ENCODE results near the gene PDS5B.

PDS5B gene

GRCh38 chr13:32592082-32592481 is 5.8 kb downstream of the PDS5B start:
- no peaks in the 10 kb centered on the region for H3K36me3 ChIP-seq (ENCODE audit: control insufficient read depth, insufficient read depth, low read length)
- H3K9me3 ChIP-seq (ENCODE audit: control insufficient read depth, low read length): no peaks in the 10 kb centered on the region
- H3K27me3 ChIP-seq (ENCODE audit: control insufficient read depth, insufficient read depth, low read length): no peaks in the 10 kb centered on the region
- H3K4me1 ChIP-seq (ENCODE audit: control insufficient read depth, insufficient read depth, low read length): peaks cover 5% of the 10 kb centered on the region
- no peak overlapping the region for H3K4me3 ChIP-seq (ENCODE audit: low read length)
- no peak overlapping the region for H3K9ac ChIP-seq (ENCODE audit: low read length)

- no peak overlapping the region for H3K9ac ChIP-seq (ENCODE audit: low read length)
- H3K4me3 ChIP-seq (ENCODE audit: low read length): no peak overlapping the region
- H3K4me1 ChIP-seq (ENCODE audit: control insufficient read depth, insufficient read depth, low read length): no peaks in the 10 kb centered on the region
- no peaks in the 10 kb centered on the region for H3K27me3 ChIP-seq (ENCODE audit: control insufficient read depth, insufficient read depth, low read length)
- no peaks in the 10 kb centered on the region for H3K9me3 ChIP-seq (ENCODE audit: control insufficient read depth, low read length)
- no peaks in the 10 kb centered on the region for H3K36me3 ChIP-seq (ENCODE audit: control insufficient read depth, insufficient read depth, low read length)
Measured at GRCh38 chr13:32594157-32594738, 8.0 kb downstream of the PDS5B start.

- H3K4me1 ChIP-seq (ENCODE audit: control insufficient read depth, insufficient read depth, low read length): no peaks in the 10 kb centered on the region
- H3K9me3 ChIP-seq (ENCODE audit: control insufficient read depth, low read length): no peaks in the 10 kb centered on the region
- no peaks in the 10 kb centered on the region for H3K36me3 ChIP-seq (ENCODE audit: control insufficient read depth, insufficient read depth, low read length)
- no peak overlapping the region for H3K9ac ChIP-seq (ENCODE audit: low read length)
- no peaks in the 10 kb centered on the region for H3K27me3 ChIP-seq (ENCODE audit: control insufficient read depth, insufficient read depth, low read length)
- H3K4me3 ChIP-seq (ENCODE audit: low read length): no peak overlapping the region
Measured at GRCh38 chr13:32595306-32595705, 9.1 kb downstream of the PDS5B start.

DNA sequence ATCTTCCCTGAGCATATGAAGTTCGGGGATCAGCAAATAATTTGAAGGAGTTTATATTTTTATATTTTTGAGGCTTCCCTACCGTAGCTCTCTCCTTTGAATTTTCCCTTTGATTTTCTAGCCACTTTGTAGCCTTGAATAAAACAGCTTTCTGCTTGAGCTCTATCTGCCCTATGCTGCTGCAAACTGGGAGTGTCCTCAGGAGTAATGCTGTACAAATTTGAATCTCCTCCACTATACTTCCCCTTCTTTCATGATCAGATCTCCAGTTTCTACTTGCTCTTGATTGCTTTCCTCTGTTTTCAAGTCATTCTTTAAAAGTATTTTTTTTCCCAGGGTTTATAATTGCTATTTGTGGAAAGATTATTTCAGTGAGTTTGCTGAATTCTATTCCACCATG is 14.6 kb downstream of the PDS5B start:
- H3K9me3 ChIP-seq (ENCODE audit: control insufficient read depth, low read length): no peaks in the 10 kb centered on the region
- H3K4me3 ChIP-seq (ENCODE audit: low read length): no peak overlapping the region
- H3K36me3 ChIP-seq (ENCODE audit: control insufficient read depth, insufficient read depth, low read length): no peaks in the 10 kb centered on the region
- no peaks in the 10 kb centered on the region for H3K27me3 ChIP-seq (ENCODE audit: control insufficient read depth, insufficient read depth, low read length)
- H3K9ac ChIP-seq (ENCODE audit: low read length): no peak overlapping the region
- no peaks in the 10 kb centered on the region for H3K4me1 ChIP-seq (ENCODE audit: control insufficient read depth, insufficient read depth, low read length)

- Histone ChIP-seq H3K4me3 (ENCODE audit: low read length) (no peak overlapping the region), H3K36me3 (ENCODE audit: control insufficient read depth, insufficient read depth, low read length) (no peaks in the 10 kb centered on the region), H3K27me3 (ENCODE audit: control insufficient read depth, insufficient read depth, low read length) (no peaks in the 10 kb centered on the region), H3K9me3 (ENCODE audit: control insufficient read depth, low read length) (no peaks in the 10 kb centered on the region), H3K9ac (ENCODE audit: low read length) (no peak overlapping the region), H3K4me1 (ENCODE audit: control insufficient read depth, insufficient read depth, low read length) (no peaks in the 10 kb centered on the region)
Measured at GRCh38 chr13:32609428-32609827, 23.2 kb downstream of the PDS5B start.

DNA sequence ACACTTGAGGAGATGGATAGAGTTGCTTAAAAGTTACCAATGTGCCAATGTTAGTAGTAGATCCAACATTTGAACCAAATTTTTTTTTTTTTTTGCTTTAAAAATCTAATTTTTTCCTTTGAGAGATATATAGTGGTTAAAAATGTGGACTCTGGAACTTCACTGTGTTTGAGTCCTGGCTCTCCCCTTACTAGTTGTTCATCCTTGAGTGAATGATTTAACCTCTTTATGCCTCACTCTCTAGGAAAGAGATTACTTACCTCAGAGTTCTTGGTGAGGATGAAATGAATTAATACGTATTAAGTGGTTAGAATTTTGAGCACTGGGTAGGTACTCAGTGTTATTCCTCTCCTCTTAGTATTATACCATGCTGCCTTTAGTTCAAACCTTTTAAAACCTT is 24.3 kb downstream of the PDS5B start:
- no peak overlapping the region for H3K9ac ChIP-seq (ENCODE audit: low read length)
- H3K27me3 ChIP-seq (ENCODE audit: control insufficient read depth, insufficient read depth, low read length): no peaks in the 10 kb centered on the region
- H3K9me3 ChIP-seq (ENCODE audit: control insufficient read depth, low read length): no peaks in the 10 kb centered on the region
- H3K36me3 ChIP-seq (ENCODE audit: control insufficient read depth, insufficient read depth, low read length): no peaks in the 10 kb centered on the region
- no peaks in the 10 kb centered on the region for H3K4me1 ChIP-seq (ENCODE audit: control insufficient read depth, insufficient read depth, low read length)
- no peak overlapping the region for H3K4me3 ChIP-seq (ENCODE audit: low read length)

- no peak overlapping the region for H3K9ac ChIP-seq (ENCODE audit: low read length)
- H3K27me3 ChIP-seq (ENCODE audit: control insufficient read depth, insufficient read depth, low read length): no peaks in the 10 kb centered on the region
- H3K4me1 ChIP-seq (ENCODE audit: control insufficient read depth, insufficient read depth, low read length): no peaks in the 10 kb centered on the region
- H3K36me3 ChIP-seq (ENCODE audit: control insufficient read depth, insufficient read depth, low read length): no peaks in the 10 kb centered on the region
- H3K4me3 ChIP-seq (ENCODE audit: low read length): no peak overlapping the region
- no peaks in the 10 kb centered on the region for H3K9me3 ChIP-seq (ENCODE audit: control insufficient read depth, low read length)
Measured at GRCh38 chr13:32610977-32611376, 24.7 kb downstream of the PDS5B start.

DNA sequence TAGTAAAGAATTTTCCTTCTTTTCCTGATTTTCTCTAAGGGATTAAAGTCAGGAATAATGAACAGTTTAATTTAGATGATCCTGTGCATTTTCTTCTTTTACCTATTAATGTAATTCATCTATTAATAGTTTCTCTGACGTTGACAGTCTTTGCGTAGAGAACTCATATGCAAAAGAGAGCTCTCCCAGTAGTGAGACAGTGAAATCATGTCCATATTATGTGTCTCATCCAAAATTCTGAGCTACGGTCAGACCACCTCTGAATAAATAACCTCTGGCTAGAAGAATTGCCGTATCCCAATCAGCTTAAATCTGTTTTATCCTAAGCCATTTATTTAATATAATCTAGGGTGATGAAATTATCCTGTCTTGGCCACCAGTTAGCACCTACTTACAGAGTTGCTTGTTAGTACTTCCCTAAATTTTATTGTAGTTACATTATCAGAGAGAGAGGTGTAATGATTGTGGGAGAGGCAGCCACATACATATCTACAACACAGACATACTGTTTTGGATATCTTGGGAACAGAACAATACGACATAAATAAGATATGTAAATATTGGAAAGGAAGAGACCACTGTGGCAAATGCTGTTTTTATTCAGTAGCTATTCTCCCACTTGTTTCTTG is 30.7 kb downstream of the PDS5B start:
- no peaks in the 10 kb centered on the region for H3K4me1 ChIP-seq (ENCODE audit: control insufficient read depth, insufficient read depth, low read length)
- H3K4me3 ChIP-seq (ENCODE audit: low read length): no peak overlapping the region
- no peaks in the 10 kb centered on the region for H3K27me3 ChIP-seq (ENCODE audit: control insufficient read depth, insufficient read depth, low read length)
- H3K9me3 ChIP-seq (ENCODE audit: control insufficient read depth, low read length): no peaks in the 10 kb centered on the region
- no peaks in the 10 kb centered on the region for H3K36me3 ChIP-seq (ENCODE audit: control insufficient read depth, insufficient read depth, low read length)
- H3K9ac ChIP-seq (ENCODE audit: low read length): no peak overlapping the region

GRCh38 chr13:32622827-32623226 is 36.6 kb downstream of the PDS5B start:
- Histone ChIP-seq H3K9ac (ENCODE audit: low read length) (no peak overlapping the region), H3K4me3 (ENCODE audit: low read length) (no peak overlapping the region), H3K36me3 (ENCODE audit: control insufficient read depth, insufficient read depth, low read length) (no peaks in the 10 kb centered on the region), H3K27me3 (ENCODE audit: control insufficient read depth, insufficient read depth, low read length) (no peaks in the 10 kb centered on the region), H3K9me3 (ENCODE audit: control insufficient read depth, low read length) (no peaks in the 10 kb centered on the region), H3K4me1 (ENCODE audit: control insufficient read depth, insufficient read depth, low read length) (no peaks in the 10 kb centered on the region)

DNA sequence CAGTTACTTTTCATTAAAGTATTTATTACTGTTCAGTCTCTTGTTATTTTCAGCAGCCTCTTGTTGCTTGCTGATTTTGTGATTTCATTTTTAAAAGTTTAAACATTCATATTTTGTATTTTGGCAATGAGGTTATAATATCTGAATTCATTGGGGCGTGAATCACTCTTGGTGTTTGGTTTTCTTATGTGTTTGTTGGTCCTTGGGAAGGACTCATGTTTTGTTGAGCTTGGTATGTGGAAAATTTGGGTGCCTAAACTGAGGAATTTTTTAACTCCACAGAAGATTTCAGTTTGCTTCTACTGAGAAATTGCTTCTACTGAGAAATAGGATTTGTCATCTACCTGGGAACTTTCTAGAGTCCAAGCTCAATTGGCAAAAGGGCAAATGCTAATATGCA is 38.2 kb downstream of the PDS5B start:
- Histone ChIP-seq H3K9me3 (ENCODE audit: control insufficient read depth, low read length) (no peaks in the 10 kb centered on the region), H3K36me3 (ENCODE audit: control insufficient read depth, insufficient read depth, low read length) (no peaks in the 10 kb centered on the region), H3K27me3 (ENCODE audit: control insufficient read depth, insufficient read depth, low read length) (no peaks in the 10 kb centered on the region), H3K4me1 (ENCODE audit: control insufficient read depth, insufficient read depth, low read length) (no peaks in the 10 kb centered on the region), H3K9ac (ENCODE audit: low read length) (no peak overlapping the region), H3K4me3 (ENCODE audit: low read length) (no peak overlapping the region)

DNA sequence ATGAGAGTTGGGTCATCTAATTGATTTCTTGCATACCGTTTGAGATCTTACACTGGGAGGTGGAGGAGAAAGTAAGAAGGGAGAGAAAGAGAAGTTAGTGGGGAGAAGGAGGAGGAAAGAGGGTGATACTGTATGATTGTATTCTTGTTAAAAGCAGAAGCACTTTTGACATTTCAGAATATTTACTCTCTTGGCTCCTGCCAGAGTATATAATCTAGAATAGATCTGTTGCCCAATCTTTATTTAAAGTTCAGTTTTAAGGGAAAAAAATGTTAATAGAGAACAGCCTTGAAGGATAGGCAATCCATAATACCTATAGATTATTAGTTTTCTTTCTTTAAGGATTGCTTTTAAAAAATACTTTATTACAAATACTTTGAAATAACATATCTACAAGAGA is 41.5 kb downstream of the PDS5B start:
- Histone ChIP-seq H3K4me3 (ENCODE audit: low read length) (no peak overlapping the region), H3K36me3 (ENCODE audit: control insufficient read depth, insufficient read depth, low read length) (no peaks in the 10 kb centered on the region), H3K9me3 (ENCODE audit: control insufficient read depth, low read length) (no peaks in the 10 kb centered on the region), H3K4me1 (ENCODE audit: control insufficient read depth, insufficient read depth, low read length) (no peaks in the 10 kb centered on the region), H3K9ac (ENCODE audit: low read length) (no peak overlapping the region), H3K27me3 (ENCODE audit: control insufficient read depth, insufficient read depth, low read length) (no peaks in the 10 kb centered on the region)

GRCh38 chr13:32629313-32629712 is 43.1 kb downstream of the PDS5B start:
- no peak overlapping the region for H3K9ac ChIP-seq (ENCODE audit: low read length)
- H3K36me3 ChIP-seq (ENCODE audit: control insufficient read depth, insufficient read depth, low read length): no peaks in the 10 kb centered on the region
- no peak overlapping the region for H3K4me3 ChIP-seq (ENCODE audit: low read length)
- no peaks in the 10 kb centered on the region for H3K27me3 ChIP-seq (ENCODE audit: control insufficient read depth, insufficient read depth, low read length)
- H3K9me3 ChIP-seq (ENCODE audit: control insufficient read depth, low read length): no peaks in the 10 kb centered on the region
- no peaks in the 10 kb centered on the region for H3K4me1 ChIP-seq (ENCODE audit: control insufficient read depth, insufficient read depth, low read length)

GRCh38 chr13:32629866-32630265 is 43.6 kb downstream of the PDS5B start:
- H3K36me3 ChIP-seq (ENCODE audit: control insufficient read depth, insufficient read depth, low read length): no peaks in the 10 kb centered on the region
- no peak overlapping the region for H3K4me3 ChIP-seq (ENCODE audit: low read length)
- no peak overlapping the region for H3K9ac ChIP-seq (ENCODE audit: low read length)
- H3K9me3 ChIP-seq (ENCODE audit: control insufficient read depth, low read length): no peaks in the 10 kb centered on the region
- no peaks in the 10 kb centered on the region for H3K27me3 ChIP-seq (ENCODE audit: control insufficient read depth, insufficient read depth, low read length)
- no peaks in the 10 kb centered on the region for H3K4me1 ChIP-seq (ENCODE audit: control insufficient read depth, insufficient read depth, low read length)

All from mucosa of stomach (tissue), 1 donor.